ENCODE measurements around the gene VWA8.

- no peak for TF ChIP-seq CTCF (IDR thresholded peaks at IDR 0.05)
- no peak for TF ChIP-seq POLR2A (IDR thresholded peaks at IDR 0.05)
Observed at GRCh38 chr13:41563984-41564365, 396.9 kb downstream of the VWA8 start.
